HEK293 (cell line): Measurements from ENCODE around the gene ATP7A.

Experiments used
- CTCF ChIA-PET: fragments of 350-600 bp; formaldehyde crosslinking; extraction: SDS; loops from one replicate; lab custom pipeline; 2021; ENCODE audit warnings: antibody characterized with exemption; lab: Yijun Ruan, JAX
- POLR2A ChIA-PET: fragments of 300-600 bp; formaldehyde crosslinking; extraction: SDS; loops from one replicate; lab custom pipeline; 2020; ENCODE audit warnings: antibody characterized with exemption, inconsistent platforms; lab: Yijun Ruan, JAX
- H3K27ac ChIP-seq: fragments of 200-500 bp; sonication (Bioruptor generic); 2 replicates; pipeline ENCODE4 v1.5.1; 2014; ENCODE audit warnings: low read depth, low read length, control low read depth, inconsistent platforms; ENCODE audit errors: extremely low read depth
- H3K36me3 ChIP-seq, 2 experiments: fragments of 200-500 bp in 1 of 2; sonication (Bioruptor generic) in 1 of 2; 1 replicate in 1 of 2; 2 replicates in 1 of 2; pipeline ENCODE4 v1.5.1; 2014 to 2017; ENCODE audit warnings: inconsistent platforms in 2 of 2, low read length in 2 of 2; ENCODE audit not compliant: control insufficient read depth in 2 of 2, insufficient read depth in 1 of 2
- H3K4me1 ChIP-seq: fragments of 200-500 bp; sonication (Bioruptor generic); 2 replicates; pipeline ENCODE4 v1.5.1; 2014; ENCODE audit warnings: mild to moderate bottlenecking, low read length, inconsistent platforms; ENCODE audit not compliant: control insufficient read depth, insufficient read depth
- H3K4me3 ChIP-seq: 2 replicates; pipeline ENCODE4 v1.5.1; 2011; ENCODE audit warnings: low read depth, mild to moderate bottlenecking, control low read depth, low read length, moderate library complexity
- H3K9me3 ChIP-seq: fragments of 200-500 bp; sonication (Bioruptor generic); 2 replicates; pipeline ENCODE4 v1.5.1; 2014; ENCODE audit warnings: low read depth, low read length, inconsistent platforms; ENCODE audit not compliant: control insufficient read depth, insufficient read depth
- AEBP2 ChIP-seq: fragments of 450-650 bp; formaldehyde crosslinking; IDR thresholded peaks from 2 replicates; pipeline ENCODE4 v1.5.1; 2016; ENCODE audit warnings: missing biosample characterization, missing genetic modification characterization, borderline replicate concordance
- KLF1 ChIP-seq: fragments of 450-650 bp; formaldehyde crosslinking; IDR thresholded peaks from 2 replicates; pipeline ENCODE4 v1.5.1; 2016; ENCODE audit warnings: missing biosample characterization, missing genetic modification characterization
- OVOL3 ChIP-seq: fragments of 450-650 bp; formaldehyde crosslinking; IDR thresholded peaks from 2 replicates; pipeline ENCODE4 v1.5.1; 2016; ENCODE audit warnings: missing biosample characterization, missing genetic modification characterization
- PRDM1 ChIP-seq: fragments of 450-650 bp; formaldehyde crosslinking; IDR thresholded peaks from 2 replicates; pipeline ENCODE4; 2016; ENCODE audit warnings: missing biosample characterization, missing genetic modification characterization
- REPIN1 ChIP-seq: fragments of 450-650 bp; formaldehyde crosslinking; IDR thresholded peaks from 2 replicates; pipeline ENCODE4 v1.5.1; 2017; ENCODE audit warnings: missing biosample characterization, missing genetic modification characterization, low read depth
- SCRT1 ChIP-seq: fragments of 450-650 bp; formaldehyde crosslinking; IDR thresholded peaks from 2 replicates; pipeline ENCODE4 v1.5.1; 2016; ENCODE audit warnings: missing biosample characterization, missing genetic modification characterization, borderline replicate concordance
- SCRT2 ChIP-seq: fragments of 450-650 bp; formaldehyde crosslinking; IDR thresholded peaks from 2 replicates; pipeline ENCODE4 v1.5.1; 2016; ENCODE audit warnings: missing biosample characterization, missing genetic modification characterization
- SP2 ChIP-seq: fragments of 450-650 bp; formaldehyde crosslinking; IDR thresholded peaks from 2 replicates; pipeline ENCODE4 v1.5.1; 2016; ENCODE audit warnings: missing biosample characterization, missing genetic modification characterization
- SP7 ChIP-seq: fragments of 450-650 bp; formaldehyde crosslinking; IDR thresholded peaks from 2 replicates; pipeline ENCODE4 v1.5.1; 2016; ENCODE audit warnings: missing biosample characterization, missing genetic modification characterization
- TRIM28 ChIP-seq: IDR thresholded peaks from 2 replicates; pipeline ENCODE4 v1.6.1; 2011; ENCODE audit warnings: low read length, control low read depth, borderline replicate concordance
- ZIC2 ChIP-seq: fragments of 450-650 bp; formaldehyde crosslinking; IDR thresholded peaks from 2 replicates; pipeline ENCODE4 v1.5.1; 2016; ENCODE audit warnings: missing biosample characterization, missing genetic modification characterization
- ZNF10 ChIP-seq: fragments of 450-650 bp; formaldehyde crosslinking; IDR thresholded peaks from 2 replicates; pipeline ENCODE4 v1.5.1; 2017; ENCODE audit warnings: missing biosample characterization, missing genetic modification characterization
- ZNF138 ChIP-seq: fragments of 450-650 bp; formaldehyde crosslinking; IDR thresholded peaks from 2 replicates; pipeline ENCODE4 v1.5.1; 2016; ENCODE audit warnings: missing biosample characterization, missing genetic modification characterization, borderline replicate concordance
- ZNF140 ChIP-seq: fragments of 450-650 bp; formaldehyde crosslinking; IDR thresholded peaks from 2 replicates; pipeline ENCODE4 v1.5.1; 2016; ENCODE audit warnings: missing biosample characterization, missing genetic modification characterization
- ZNF2 ChIP-seq: fragments of 450-650 bp; formaldehyde crosslinking; IDR thresholded peaks from 2 replicates; pipeline ENCODE4 v1.5.1; 2016; ENCODE audit warnings: missing biosample characterization, missing genetic modification characterization
- ZNF214 ChIP-seq: fragments of 450-650 bp; formaldehyde crosslinking; IDR thresholded peaks from 2 replicates; pipeline ENCODE4 v1.5.1; 2017; ENCODE audit warnings: missing biosample characterization, mild to moderate bottlenecking, missing genetic modification characterization, borderline replicate concordance
- ZNF292 ChIP-seq: fragments of 450-650 bp; formaldehyde crosslinking; IDR thresholded peaks from 2 replicates; pipeline ENCODE4 v1.5.1; 2016; ENCODE audit warnings: low read depth, missing biosample characterization, missing genetic modification characterization, borderline replicate concordance
- ZNF311 ChIP-seq: fragments of 450-650 bp; formaldehyde crosslinking; IDR thresholded peaks from 2 replicates; pipeline ENCODE4 v1.5.1; 2017; ENCODE audit warnings: missing biosample characterization, missing genetic modification characterization, borderline replicate concordance
- ZNF391 ChIP-seq: fragments of 450-650 bp; formaldehyde crosslinking; IDR thresholded peaks from 2 replicates; pipeline ENCODE4 v1.5.1; 2016; ENCODE audit warnings: low read depth, missing biosample characterization, missing genetic modification characterization, borderline replicate concordance
- ZNF423 ChIP-seq: fragments of 450-650 bp; formaldehyde crosslinking; IDR thresholded peaks from 2 replicates; pipeline ENCODE4 v1.5.1; 2016; ENCODE audit warnings: missing biosample characterization, missing genetic modification characterization
- ZNF510 ChIP-seq: fragments of 450-650 bp; formaldehyde crosslinking; IDR thresholded peaks from 2 replicates; pipeline ENCODE4 v1.5.1; 2018; ENCODE audit warnings: mild to moderate bottlenecking, missing genetic modification characterization, missing biosample characterization; ENCODE audit not compliant: insufficient replicate concordance
- ZNF580 ChIP-seq: fragments of 450-650 bp; formaldehyde crosslinking; IDR thresholded peaks from 2 replicates; pipeline ENCODE4 v1.5.1; 2016; ENCODE audit warnings: missing biosample characterization, missing genetic modification characterization
- ZNF585B ChIP-seq: fragments of 450-650 bp; formaldehyde crosslinking; IDR thresholded peaks from 2 replicates; pipeline ENCODE4 v1.5.1; 2016; ENCODE audit warnings: missing biosample characterization, missing genetic modification characterization
- ZNF639 ChIP-seq: fragments of 450-650 bp; formaldehyde crosslinking; IDR thresholded peaks from 2 replicates; pipeline ENCODE4 v1.5.1; 2016; ENCODE audit warnings: missing biosample characterization, missing genetic modification characterization
- ZNF670 ChIP-seq: fragments of 450-650 bp; formaldehyde crosslinking; IDR thresholded peaks from 2 replicates; pipeline ENCODE4 v1.5.1; 2016; ENCODE audit warnings: missing biosample characterization, missing genetic modification characterization, low read depth
- TF ChIP-seq, protein P1 (sequence below): fragments of 450-650 bp; formaldehyde crosslinking; IDR thresholded peaks from 2 replicates; pipeline ENCODE4 v1.5.1; 2017; ENCODE audit warnings: missing biosample characterization, missing genetic modification characterization

Gene ATP7A

GRCh38 chrX:77935886-77936285, 25.4 kb downstream of the ATP7A start (continued):
- no peak for TF ChIP-seq ZNF140
- TF ChIP-seq ZNF10 (tag by site-specific recombination): no peak
- TF ChIP-seq ZNF138: no peak
- TF ChIP-seq SP7 (tag by site-specific recombination): no peak
- TF ChIP-seq, protein P1, sequence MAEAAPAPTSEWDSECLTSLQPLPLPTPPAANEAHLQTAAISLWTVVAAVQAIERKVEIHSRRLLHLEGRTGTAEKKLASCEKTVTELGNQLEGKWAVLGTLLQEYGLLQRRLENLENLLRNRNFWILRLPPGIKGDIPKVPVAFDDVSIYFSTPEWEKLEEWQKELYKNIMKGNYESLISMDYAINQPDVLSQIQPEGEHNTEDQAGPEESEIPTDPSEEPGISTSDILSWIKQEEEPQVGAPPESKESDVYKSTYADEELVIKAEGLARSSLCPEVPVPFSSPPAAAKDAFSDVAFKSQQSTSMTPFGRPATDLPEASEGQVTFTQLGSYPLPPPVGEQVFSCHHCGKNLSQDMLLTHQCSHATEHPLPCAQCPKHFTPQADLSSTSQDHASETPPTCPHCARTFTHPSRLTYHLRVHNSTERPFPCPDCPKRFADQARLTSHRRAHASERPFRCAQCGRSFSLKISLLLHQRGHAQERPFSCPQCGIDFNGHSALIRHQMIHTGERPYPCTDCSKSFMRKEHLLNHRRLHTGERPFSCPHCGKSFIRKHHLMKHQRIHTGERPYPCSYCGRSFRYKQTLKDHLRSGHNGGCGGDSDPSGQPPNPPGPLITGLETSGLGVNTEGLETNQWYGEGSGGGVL (tag by site-specific recombination): no peak
- TF ChIP-seq PRDM1 (tag by site-specific recombination): no peak
- TF ChIP-seq ZNF580: no peak
- TF ChIP-seq SCRT2: no peak
- no peak for TF ChIP-seq ZNF585B (tag by site-specific recombination)

GRCh38 chrX:77936299-77936698, 25.8 kb downstream of the ATP7A start:
- ChIA-PET CTCF (interaction anchor here (0.5 to 0.7 kb wide), 2 partner anchors 49 to 822 kb away, joined by 3 read pairs; no protein-coding TSS in a partner anchor), POLR2A (no interaction called here)
- TF ChIP-seq ZNF423 (tag by site-specific recombination) (no peak), ZNF214 (tag by site-specific recombination) (no peak), OVOL3 (no peak), SP2 (tag by site-specific recombination) (no peak), ZNF311 (no peak), ZNF670 (no peak), KLF1 (no peak), TRIM28 (no peak), ZNF292 (tag by site-specific recombination) (no peak), ZIC2 (no peak)
- H3K4me3 ChIP-seq: no peak overlapping the region
- H3K27ac ChIP-seq: no peak overlapping the region
- H3K36me3 ChIP-seq: no peaks in the 10 kb centered on the region
- no peaks in the 10 kb centered on the region for H3K4me1 ChIP-seq
- no peaks in the 10 kb centered on the region for H3K9me3 ChIP-seq

- TF ChIP-seq REPIN1 (tag by site-specific recombination): no peak
- no peak for TF ChIP-seq ZNF510 (tag by site-specific recombination)
- TF ChIP-seq ZNF2 (tag by site-specific recombination): no peak
- POLR2A ChIA-PET: no interaction called here
- Histone ChIP-seq H3K27ac (no peak overlapping the region), H3K4me3 (no peak overlapping the region), H3K4me1 (no peaks in the 10 kb centered on the region), H3K9me3 (no peaks in the 10 kb centered on the region), H3K36me3 (no peaks in the 10 kb centered on the region)
- CTCF ChIA-PET: no interaction called here
Observed at GRCh38 chrX:77937291-77937690, 26.8 kb downstream of the ATP7A start.

DNA sequence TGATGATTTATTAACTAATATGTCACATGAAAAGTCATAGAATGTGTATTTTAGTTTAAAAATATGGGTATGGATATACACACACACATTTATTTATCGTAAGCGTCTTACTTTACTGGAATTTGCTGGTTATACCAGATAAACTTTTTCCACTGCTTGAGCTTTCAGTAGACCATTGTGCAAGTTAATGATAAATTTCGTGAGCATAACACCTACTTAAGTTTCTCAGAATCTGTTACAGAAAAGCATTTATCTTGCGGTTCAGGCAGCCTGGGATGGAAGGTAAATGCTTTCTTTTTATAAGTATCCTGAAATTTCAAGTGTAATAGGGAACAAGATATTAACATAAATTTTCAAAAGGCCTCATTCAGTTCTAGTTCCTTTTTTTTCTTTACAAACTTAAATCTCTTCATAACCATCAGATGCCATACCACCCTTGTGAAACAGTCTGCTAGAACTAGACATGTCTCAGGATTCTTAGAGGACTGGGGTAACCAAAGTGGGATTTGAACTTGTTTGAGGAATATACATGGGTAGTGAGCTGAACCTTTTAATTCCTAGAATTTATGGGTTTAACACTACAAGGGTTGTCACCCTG, 27.7 kb downstream of the ATP7A start:
- Histone ChIP-seq H3K36me3 (no peaks in the 10 kb centered on the region), H3K27ac (no peak overlapping the region), H3K4me3 (no peak overlapping the region), H3K9me3 (no peaks in the 10 kb centered on the region), H3K4me1 (no peaks in the 10 kb centered on the region)
- ChIA-PET CTCF (interaction anchor here (0.6 kb wide), 1 partner anchor 202 kb away, joined by 4 read pairs; no protein-coding TSS in a partner anchor), POLR2A (no interaction called here)
- TF ChIP-seq SCRT1 (no peak), ZNF639 (tag by site-specific recombination) (no peak), AEBP2 (no peak), ZNF391 (tag by site-specific recombination) (no peak), ZNF292 (tag by site-specific recombination) (no peak)
